Tibial artery (tissue), 4 donors: ENCODE results near the gene HOGA1.

Source experiments
- DNase-seq, 2 donors: peaks; one replicate each; pipeline ENCODE4 v3.0.0-alpha.2; 2019
- H3K27ac ChIP-seq, 2 donors: fragments of 200-600 bp; sonication (generic) in 1 of 2; 1 replicate in 1 of 2; 2 replicates in 1 of 2; pipeline ENCODE4 v1.5.1; 2018 to 2019; ENCODE audit warnings: mild to moderate bottlenecking in 1 of 2
- H3K27me3 ChIP-seq, 2 donors: fragments of 200-600 bp; sonication (generic) in 1 of 2; one replicate each; pipeline versions ENCODE4 v1.5.1 to v1.6.0; 2016 to 2019
- H3K36me3 ChIP-seq, 3 donors: fragments of 200-600 bp; sonication (generic) in 2 of 3; one replicate each; pipeline ENCODE4 v1.5.1; 2016 to 2019; ENCODE audit warnings: mild to moderate bottlenecking in 2 of 3
- H3K4me1 ChIP-seq, 4 donors: fragments of 200-600 bp; sonication (generic) in 2 of 4; 1 replicate in 3 of 4; 2 replicates in 1 of 4; pipeline ENCODE4 v1.5.1; 2016 to 2019
- H3K4me3 ChIP-seq, 2 donors: fragments of 200-600 bp; sonication (generic) in 1 of 2; 1 replicate in 1 of 2; 2 replicates in 1 of 2; pipeline ENCODE4 v1.5.1; 2018 to 2019; ENCODE audit warnings: mild to moderate bottlenecking in 2 of 2
- H3K9me3 ChIP-seq, 3 donors: fragments of 200-600 bp; sonication (generic) in 1 of 3; one replicate each; pipeline ENCODE4 v1.5.1; 2016 to 2019
- intact Hi-C: fragments of 100-400 bp; cut with DNase I; formaldehyde crosslinking; loops from one replicate; pipeline ENCODE4 v1.15.0; 2023; ENCODE audit warnings: low total_unique reads
- TF ChIP-seq, protein P1 (sequence below), 2 experiments: fragments of 200-600 bp in 1 of 2; fragments of 450-650 bp in 1 of 2; IDR thresholded peaks; one replicate each; pipeline ENCODE4 v1.5.1; 2017 to 2019; ENCODE audit warnings: antibody characterized with exemption in 2 of 2, mild to moderate bottlenecking in 1 of 2, moderate library complexity in 1 of 2

The HOGA1 gene

GRCh38 chr10:97580421-97581367 is 3.5 kb upstream of the HOGA1 start:
- no peaks in the 10 kb centered on the region for H3K9me3 ChIP-seq
- no peak overlapping the region for H3K4me3 ChIP-seq
- no peak overlapping the region for H3K27ac ChIP-seq
- DNase-seq, result no peak
- H3K36me3 ChIP-seq, result no peaks in the 10 kb centered on the region
- intact Hi-C loops, result no loop called here
- H3K27me3 ChIP-seq, result no peaks in the 10 kb centered on the region
- H3K4me1 ChIP-seq, result peaks cover 0 to 26% (median 17%) of the 10 kb centered on the region in 4 donors
- TF ChIP-seq, protein P1, sequence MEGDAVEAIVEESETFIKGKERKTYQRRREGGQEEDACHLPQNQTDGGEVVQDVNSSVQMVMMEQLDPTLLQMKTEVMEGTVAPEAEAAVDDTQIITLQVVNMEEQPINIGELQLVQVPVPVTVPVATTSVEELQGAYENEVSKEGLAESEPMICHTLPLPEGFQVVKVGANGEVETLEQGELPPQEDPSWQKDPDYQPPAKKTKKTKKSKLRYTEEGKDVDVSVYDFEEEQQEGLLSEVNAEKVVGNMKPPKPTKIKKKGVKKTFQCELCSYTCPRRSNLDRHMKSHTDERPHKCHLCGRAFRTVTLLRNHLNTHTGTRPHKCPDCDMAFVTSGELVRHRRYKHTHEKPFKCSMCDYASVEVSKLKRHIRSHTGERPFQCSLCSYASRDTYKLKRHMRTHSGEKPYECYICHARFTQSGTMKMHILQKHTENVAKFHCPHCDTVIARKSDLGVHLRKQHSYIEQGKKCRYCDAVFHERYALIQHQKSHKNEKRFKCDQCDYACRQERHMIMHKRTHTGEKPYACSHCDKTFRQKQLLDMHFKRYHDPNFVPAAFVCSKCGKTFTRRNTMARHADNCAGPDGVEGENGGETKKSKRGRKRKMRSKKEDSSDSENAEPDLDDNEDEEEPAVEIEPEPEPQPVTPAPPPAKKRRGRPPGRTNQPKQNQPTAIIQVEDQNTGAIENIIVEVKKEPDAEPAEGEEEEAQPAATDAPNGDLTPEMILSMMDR (IDR thresholded peaks at IDR 0.05), result no peak

DNA sequence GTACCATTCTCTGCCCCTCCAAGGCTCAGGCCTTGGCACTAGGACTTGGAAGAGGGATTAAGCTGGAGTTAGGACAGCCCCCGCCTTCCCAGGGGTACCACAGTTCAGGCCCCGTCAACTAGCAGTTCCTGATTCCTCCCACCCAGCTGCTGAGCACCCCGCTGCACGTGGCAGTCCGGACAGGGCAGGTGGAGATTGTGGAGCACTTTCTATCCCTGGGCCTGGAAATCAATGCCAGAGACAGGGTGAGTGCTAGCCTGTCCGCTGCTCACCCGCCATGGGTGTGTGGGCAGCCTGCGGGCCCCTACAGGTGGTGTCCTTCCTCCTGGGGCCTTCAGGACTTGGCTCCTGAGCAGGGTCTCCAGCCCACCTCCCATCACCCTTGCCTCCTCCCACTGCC is 2.0 kb upstream of the HOGA1 start:
- TF ChIP-seq, protein P1 (IDR thresholded peaks at IDR 0.05), result no peak
- Histone ChIP-seq H3K27me3 (no peaks in the 10 kb centered on the region), H3K4me3 (no peak overlapping the region), H3K9me3 (no peaks in the 10 kb centered on the region), H3K36me3 (no peaks in the 10 kb centered on the region), H3K27ac (no peak overlapping the region), H3K4me1 (peaks cover 0 to 22% (median 17%) of the 10 kb centered on the region in 4 donors)
- intact Hi-C loops, result no loop called here
- DNase-seq, result no peak

DNA sequence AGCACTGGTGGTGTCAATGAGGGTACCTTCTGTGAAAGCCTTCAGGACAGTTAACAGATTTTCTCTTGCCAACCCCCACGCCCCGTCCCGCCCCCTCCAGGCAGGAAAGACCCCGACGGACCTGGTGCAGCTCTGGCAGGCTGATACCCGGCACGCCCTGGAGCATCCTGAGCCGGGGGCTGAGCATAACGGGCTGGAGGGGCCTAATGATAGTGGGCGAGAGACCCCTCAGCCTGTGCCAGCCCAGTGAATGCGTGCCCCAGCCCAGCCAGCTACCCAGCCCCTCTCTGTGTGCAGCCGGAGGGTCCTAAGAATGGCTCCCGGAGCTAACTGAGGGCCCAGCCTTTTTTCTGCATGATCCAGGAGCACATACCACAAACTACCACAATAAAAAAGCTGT is 713 bp upstream of the HOGA1 start:
- H3K9me3 ChIP-seq, result no peaks in the 10 kb centered on the region
- intact Hi-C loops, result no loop called here
- H3K4me3 ChIP-seq, result no peak overlapping the region
- peak overlapping the region; percentile 63 to 69 for H3K27ac ChIP-seq
- peaks cover 0 to 22% (median 15%) of the 10 kb centered on the region in 4 donors for H3K4me1 ChIP-seq
- TF ChIP-seq, protein P1 (IDR thresholded peaks at IDR 0.05), result no peak
- H3K27me3 ChIP-seq, result no peaks in the 10 kb centered on the region
- no peak for DNase-seq
- no peaks in the 10 kb centered on the region for H3K36me3 ChIP-seq

- Histone ChIP-seq H3K36me3 (no peaks in the 10 kb centered on the region), H3K27me3 (no peaks in the 10 kb centered on the region), H3K4me1 (peaks cover 0 to 22% (median 15%) of the 10 kb centered on the region in 4 donors), H3K27ac (peak overlapping the region; percentile 63 to 69), H3K9me3 (no peaks in the 10 kb centered on the region), H3K4me3 (peak overlapping the region in 1 of 2 donors; percentile 25)
- intact Hi-C loops, result no loop called here
- TF ChIP-seq, protein P1 (IDR thresholded peaks at IDR 0.05), result no peak
- DNase-seq, result no peak
These were observed 729 bp downstream of the HOGA1 start for GRCh38 chr10:97584798-97585438.

- Histone ChIP-seq H3K36me3 (no peaks in the 10 kb centered on the region), H3K4me3 (no peak overlapping the region), H3K27ac (no peak overlapping the region), H3K27me3 (no peaks in the 10 kb centered on the region), H3K4me1 (peaks cover 0 to 22% (median 15%) of the 10 kb centered on the region in 4 donors), H3K9me3 (no peaks in the 10 kb centered on the region)
- DNase-seq, result no peak
- intact Hi-C loops, result no loop called here
- TF ChIP-seq, protein P1 (IDR thresholded peaks at IDR 0.05), result no peak
These were observed 1.2 kb downstream of the HOGA1 start for GRCh38 chr10:97585439-97585811.
